WTC11 (cell line): ENCODE measurements around the gene KSR2. TPM values are rescaled to one million over a fixed set of nuclear protein-coding genes. Genes with fewer than 3 reads are reported as not detected.

Experiments used
- ATAC-seq: fragments of 200-7000 bp; cut with Tn5 transposase; 2 replicates; pipeline ENCODE4 v1.10.0; 2021; ENCODE audit warnings: mild to moderate bottlenecking, moderate library complexity
- CTCF ChIA-PET: fragments of 300-600 bp; sonication (Branson Sonifier 250); formaldehyde crosslinking; loops from one replicate; lab custom pipeline; 2021; ENCODE audit warnings: antibody characterized with exemption; lab: Charles Lee
- POLR2A ChIA-PET: fragments of 350-600 bp; sonication (Branson Sonifier 250); formaldehyde crosslinking; loops from one replicate; lab custom pipeline; 2021; ENCODE audit warnings: antibody characterized with exemption; lab: Charles Lee
- DNase-seq: peaks from one replicate; pipeline ENCODE4 v3.0.0; 2021; ENCODE audit warnings: low spot score
- H3K27ac Mint-ChIP-seq: 2 replicates; pipeline ENCODE4 v1.8.0; 2021; ENCODE audit warnings: mixed read lengths
- H3K27me3 Mint-ChIP-seq: 2 replicates; pipeline ENCODE4 v1.8.0; 2021; ENCODE audit warnings: low read depth, mild to moderate bottlenecking, moderate library complexity, mixed read lengths
- H3K36me3 Mint-ChIP-seq: 2 replicates; pipeline ENCODE4 v1.8.0; 2021; ENCODE audit warnings: mixed read lengths
- H3K4me1 Mint-ChIP-seq: 2 replicates; pipeline ENCODE4 v1.8.0; 2022; ENCODE audit warnings: mixed read lengths
- H3K4me3 Mint-ChIP-seq: 2 replicates; pipeline ENCODE4 v1.8.0; 2021; ENCODE audit warnings: mild to moderate bottlenecking, moderate library complexity, mixed read lengths
- H3K9me3 Mint-ChIP-seq: 2 replicates; pipeline ENCODE4 v1.8.0; 2021; ENCODE audit warnings: mixed read lengths
- CBFB ChIP-seq: sonication (generic); formaldehyde crosslinking; IDR thresholded peaks from 2 replicates; pipeline ENCODE4 v1.8.1; 2022; ENCODE audit warnings: mild to moderate bottlenecking, low read depth, missing genetic modification reagents
- EMX1 ChIP-seq: fragments of 250-450 bp; sonication (Bioruptor Pico); IDR thresholded peaks from 2 replicates; pipeline ENCODE4 v1.8.0; 2021; ENCODE audit warnings: mild to moderate bottlenecking
- GABPB1 ChIP-seq: sonication (generic); formaldehyde crosslinking; IDR thresholded peaks from 2 replicates; pipeline ENCODE4 v1.8.1; 2023; ENCODE audit warnings: mild to moderate bottlenecking, missing genetic modification reagents
- KAT7 ChIP-seq: sonication (generic); formaldehyde crosslinking; IDR thresholded peaks from 2 replicates; pipeline ENCODE4 v1.8.1; 2023; ENCODE audit warnings: missing genetic modification reagents, mild to moderate bottlenecking, borderline replicate concordance
- MYBL2 ChIP-seq: sonication (generic); formaldehyde crosslinking; IDR thresholded peaks from 2 replicates; pipeline ENCODE4 v1.8.1; 2023; ENCODE audit warnings: mild to moderate bottlenecking, moderate library complexity, missing genetic modification reagents
- NFE2L1 ChIP-seq: sonication (generic); formaldehyde crosslinking; IDR thresholded peaks from 2 replicates; pipeline ENCODE4 v1.8.1; 2023; ENCODE audit warnings: missing genetic modification reagents
- PRDM15 ChIP-seq: sonication (generic); formaldehyde crosslinking; IDR thresholded peaks from 2 replicates; pipeline ENCODE4 v1.8.0; 2022; ENCODE audit warnings: missing genetic modification reagents
- PRRX2 ChIP-seq: fragments of 250-450 bp; sonication (Bioruptor Pico); IDR thresholded peaks from 2 replicates; pipeline ENCODE4 v1.8.0; 2021; ENCODE audit warnings: mild to moderate bottlenecking
- SP1 ChIP-seq: sonication (generic); formaldehyde crosslinking; conservative IDR thresholded peaks from 2 replicates; pipeline ENCODE4 v1.8.1; 2022; ENCODE audit warnings: missing genetic modification reagents
- USF2 ChIP-seq: sonication (generic); formaldehyde crosslinking; IDR thresholded peaks from 2 replicates; pipeline ENCODE4 v1.8.1; 2023; ENCODE audit warnings: mild to moderate bottlenecking, missing genetic modification reagents, moderate library complexity
- ZBTB21 ChIP-seq: sonication (generic); formaldehyde crosslinking; IDR thresholded peaks from 2 replicates; pipeline ENCODE4 v1.8.1; 2023; ENCODE audit warnings: mild to moderate bottlenecking, missing genetic modification reagents, borderline replicate concordance
- ZNF138 ChIP-seq: sonication (generic); formaldehyde crosslinking; conservative IDR thresholded peaks from 2 replicates; pipeline ENCODE4 v1.8.1; 2022; ENCODE audit warnings: mild to moderate bottlenecking, moderate library complexity, missing genetic modification reagents
- ZNF219 ChIP-seq: sonication (generic); formaldehyde crosslinking; IDR thresholded peaks from 2 replicates; pipeline ENCODE4 v1.8.0; 2023; ENCODE audit warnings: missing genetic modification reagents, mild to moderate bottlenecking, borderline replicate concordance
- ZNF232 ChIP-seq: sonication (generic); formaldehyde crosslinking; IDR thresholded peaks from 2 replicates; pipeline ENCODE4 v1.8.0; 2022; ENCODE audit warnings: mild to moderate bottlenecking, missing genetic modification reagents
- ZNF263 ChIP-seq: sonication (generic); formaldehyde crosslinking; IDR thresholded peaks from 2 replicates; pipeline ENCODE4 v1.8.1; 2022; ENCODE audit warnings: low read depth, mild to moderate bottlenecking, moderate library complexity, missing genetic modification reagents
- ZNF416 ChIP-seq: fragments of 250-450 bp; sonication (Bioruptor Pico); IDR thresholded peaks from 2 replicates; pipeline ENCODE4 v1.9.0; 2021; ENCODE audit warnings: mild to moderate bottlenecking, inconsistent platforms
- ZNF423 ChIP-seq: fragments of 250-450 bp; sonication (Bioruptor Pico); IDR thresholded peaks from 2 replicates; pipeline ENCODE4 v2.1.2; 2022; ENCODE audit warnings: mild to moderate bottlenecking, moderate library complexity
- total RNA-seq: library from RNA; stranded (reverse); gene quantifications from 3 replicates; pipeline ENCODE4 v1.2.3, GENCODE V29; 2021
- TF ChIP-seq, protein P1 (sequence below): fragments of 250-450 bp; sonication (Bioruptor Pico); conservative IDR thresholded peaks from 2 replicates; pipeline ENCODE4 v1.9.0; 2021; ENCODE audit warnings: mild to moderate bottlenecking
- TF ChIP-seq, protein P2 (sequence below): sonication (generic); formaldehyde crosslinking; IDR thresholded peaks from 2 replicates; pipeline ENCODE4 v1.8.0; 2022; ENCODE audit warnings: mild to moderate bottlenecking, missing genetic modification reagents

Gene KSR2
- total RNA-seq, 1 experiment from 2014 or later = 2.4 TPM

- H3K27ac Mint-ChIP-seq = no peak overlapping the region
- no peak for DNase-seq
- POLR2A ChIA-PET = no interaction called here
- no peaks in the 10 kb centered on the region; the same call in 1 of the 2 replicates for H3K27me3 Mint-ChIP-seq
- H3K4me3 Mint-ChIP-seq = no peak overlapping the region
- TF ChIP-seq ZNF138 (CRISPR knock-in tag) (no peak), EMX1 (CRISPR knock-in tag) (no peak), ZNF416 (no peak), ZNF232 (CRISPR knock-in tag) (no peak), PRRX2 (no peak)
- TF ChIP-seq, protein P1, sequence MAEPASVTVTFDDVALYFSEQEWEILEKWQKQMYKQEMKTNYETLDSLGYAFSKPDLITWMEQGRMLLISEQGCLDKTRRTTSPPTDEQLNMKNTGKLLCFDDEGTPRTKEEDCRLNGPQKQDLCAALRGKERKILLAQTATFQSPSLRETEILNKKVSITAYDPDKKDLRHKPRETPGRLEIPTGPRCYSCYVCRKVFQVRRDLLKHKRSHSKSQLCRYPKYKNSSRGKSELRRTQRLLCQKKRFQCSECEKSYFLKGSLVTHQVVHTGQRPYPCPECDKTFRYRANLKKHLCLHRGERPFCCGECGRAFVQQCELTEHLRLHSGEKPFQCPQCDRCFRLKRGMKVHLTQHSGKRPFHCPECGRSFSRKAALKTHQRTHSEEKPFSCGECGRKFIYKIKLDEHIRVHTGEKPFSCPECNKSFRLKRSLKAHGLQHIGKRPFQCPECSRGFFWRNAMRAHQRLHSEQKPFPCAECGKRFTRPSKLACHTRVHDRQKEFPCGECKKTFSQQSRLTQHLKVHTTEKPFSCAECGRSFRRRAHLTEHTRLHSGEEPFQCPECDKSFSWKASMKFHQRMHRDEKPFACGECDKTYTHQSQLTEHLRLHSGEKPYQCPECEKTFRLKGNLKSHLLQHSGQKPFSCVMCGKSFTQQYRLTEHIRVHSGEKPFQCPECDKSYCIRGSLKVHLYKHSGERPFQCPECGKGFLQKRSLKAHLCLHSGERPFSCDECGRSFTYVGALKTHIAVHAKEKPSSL (CRISPR knock-in tag) = no peak
- TF ChIP-seq, protein P2, sequence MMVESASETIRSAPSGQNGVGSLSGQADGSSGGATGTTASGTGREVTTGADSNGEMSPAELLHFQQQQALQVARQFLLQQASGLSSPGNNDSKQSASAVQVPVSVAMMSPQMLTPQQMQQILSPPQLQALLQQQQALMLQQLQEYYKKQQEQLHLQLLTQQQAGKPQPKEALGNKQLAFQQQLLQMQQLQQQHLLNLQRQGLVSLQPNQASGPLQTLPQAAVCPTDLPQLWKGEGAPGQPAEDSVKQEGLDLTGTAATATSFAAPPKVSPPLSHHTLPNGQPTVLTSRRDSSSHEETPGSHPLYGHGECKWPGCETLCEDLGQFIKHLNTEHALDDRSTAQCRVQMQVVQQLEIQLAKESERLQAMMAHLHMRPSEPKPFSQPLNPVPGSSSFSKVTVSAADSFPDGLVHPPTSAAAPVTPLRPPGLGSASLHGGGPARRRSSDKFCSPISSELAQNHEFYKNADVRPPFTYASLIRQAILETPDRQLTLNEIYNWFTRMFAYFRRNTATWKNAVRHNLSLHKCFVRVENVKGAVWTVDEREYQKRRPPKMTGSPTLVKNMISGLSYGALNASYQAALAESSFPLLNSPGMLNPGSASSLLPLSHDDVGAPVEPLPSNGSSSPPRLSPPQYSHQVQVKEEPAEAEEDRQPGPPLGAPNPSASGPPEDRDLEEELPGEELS (CRISPR knock-in tag) = no peak
- TF ChIP-seq, all 79 proteins: peak for 0
- H3K9me3 Mint-ChIP-seq = peaks cover 26% of the 10 kb centered on the region
- CTCF ChIA-PET = no interaction called here
- no peak for ATAC-seq
- H3K4me1 Mint-ChIP-seq = peaks cover 22% of the 10 kb centered on the region
- H3K36me3 Mint-ChIP-seq = peaks cover 10% of the 10 kb centered on the region
Measured at GRCh38 chr12:117689857-117690256, 278.9 kb downstream of the KSR2 start.

- no peaks in the 10 kb centered on the region; the same call in 1 of the 2 replicates for H3K36me3 Mint-ChIP-seq
- no peak overlapping the region for H3K27ac Mint-ChIP-seq
- no peak overlapping the region for H3K4me3 Mint-ChIP-seq
- no peak for ATAC-seq
- ChIA-PET POLR2A (no interaction called here), CTCF (interaction anchor here (1.2 kb wide), 2 partner anchors 149 to 169 kb away, joined by 3 read pairs; no protein-coding TSS in a partner anchor)
- TF ChIP-seq ZNF219 (CRISPR knock-in tag) = no peak
- H3K27me3 Mint-ChIP-seq = no peaks in the 10 kb centered on the region; the same call in 1 of the 2 replicates
- DNase-seq = no peak
- H3K4me1 Mint-ChIP-seq = peaks cover 28% of the 10 kb centered on the region
- peaks cover 15% of the 10 kb centered on the region for H3K9me3 Mint-ChIP-seq
Measured at GRCh38 chr12:117688446-117688845, 280.3 kb downstream of the KSR2 start.

- no peak for DNase-seq
- no peaks in the 10 kb centered on the region for H3K27me3 Mint-ChIP-seq
- TF ChIP-seq CBFB (no peak), MYBL2 (CRISPR knock-in tag) (no peak), ZNF263 (CRISPR knock-in tag) (no peak), PRDM15 (no peak), GABPB1 (CRISPR knock-in tag) (no peak), USF2 (CRISPR knock-in tag) (no peak), KAT7 (no peak), SP1 (no peak), ZBTB21 (CRISPR knock-in tag) (no peak), ZNF423 (CRISPR knock-in tag) (no peak), NFE2L1 (CRISPR knock-in tag) (no peak)
- TF ChIP-seq, protein P1 (CRISPR knock-in tag) = no peak
- TF ChIP-seq, all 79 proteins: peak for 0
- Mint-ChIP-seq H3K27ac (no peak overlapping the region), H3K4me1 (peaks cover 28% of the 10 kb centered on the region), H3K36me3 (no peaks in the 10 kb centered on the region), H3K9me3 (0 out of 2 replicates have a peak, but pooled peaks cover 2% of the 10 kb centered on the region), H3K4me3 (no peak overlapping the region)
- CTCF ChIA-PET = interaction anchor here (0.9 to 3.4 kb wide), 6 partner anchors 150 to 450 kb away, joined by 3 to 29 read pairs (median 3); no protein-coding TSS in a partner anchor
- ATAC-seq = no peak
- POLR2A ChIA-PET = no interaction called here
Measured at GRCh38 chr12:117686911-117687377, 281.8 kb downstream of the KSR2 start.
